GM21576 (cell line): ENCODE results near the gene KCNQ5.

Experiments
- ATAC-seq: cut with Tn5 transposase; IDR thresholded peaks from one replicate; pipeline ENCODE4 v1.9.1; 2021; ENCODE audit warnings: mild to moderate bottlenecking, moderate library complexity; ENCODE audit not compliant: unreplicated experiment

Gene KCNQ5

GRCh38 chr6:72832271-72832670 lies 210.4 kb downstream of the KCNQ5 start:
- ATAC-seq: no peak

- ATAC-seq: no peak
These were observed 213.9 kb downstream of the KCNQ5 start for GRCh38 chr6:72835749-72836148.

GRCh38 chr6:72836971-72837370 lies 215.1 kb downstream of the KCNQ5 start:
- ATAC-seq: no peak

- ATAC-seq: no peak
These were observed 219.3 kb downstream of the KCNQ5 start for GRCh38 chr6:72841195-72841594.

GRCh38 chr6:72842140-72842539 lies 220.3 kb downstream of the KCNQ5 start:
- no peak for ATAC-seq

- ATAC-seq: no peak
These were observed 222.8 kb downstream of the KCNQ5 start for GRCh38 chr6:72844614-72845013.

- ATAC-seq: no peak
These were observed 227.5 kb downstream of the KCNQ5 start for GRCh38 chr6:72849346-72849745.

GRCh38 chr6:72850040-72850439 lies 228.2 kb downstream of the KCNQ5 start:
- ATAC-seq: no peak

GRCh38 chr6:72850469-72850868 lies 228.6 kb downstream of the KCNQ5 start:
- ATAC-seq: no peak

- ATAC-seq: no peak
These were observed 233.6 kb downstream of the KCNQ5 start for GRCh38 chr6:72855471-72855870.

GRCh38 chr6:72856801-72857200 lies 234.9 kb downstream of the KCNQ5 start:
- ATAC-seq: no peak

GRCh38 chr6:72857791-72858585 lies 236.1 kb downstream of the KCNQ5 start:
- ATAC-seq: no peak

- no peak for ATAC-seq
These were observed 239.2 kb downstream of the KCNQ5 start for GRCh38 chr6:72861059-72861458.

GRCh38 chr6:72861935-72862432 lies 240.1 kb downstream of the KCNQ5 start:
- no peak for ATAC-seq

GRCh38 chr6:72863131-72863530 lies 241.3 kb downstream of the KCNQ5 start:
- ATAC-seq: no peak

GRCh38 chr6:72864236-72864635 lies 242.4 kb downstream of the KCNQ5 start:
- ATAC-seq: no peak

GRCh38 chr6:72864799-72865198 lies 242.9 kb downstream of the KCNQ5 start:
- ATAC-seq: no peak

GRCh38 chr6:72865467-72865866 lies 243.6 kb downstream of the KCNQ5 start:
- no peak for ATAC-seq

GRCh38 chr6:72869621-72870020 lies 247.8 kb downstream of the KCNQ5 start:
- ATAC-seq: no peak

GRCh38 chr6:72873433-72873832 lies 251.6 kb downstream of the KCNQ5 start:
- no peak for ATAC-seq

GRCh38 chr6:72876256-72876655 lies 254.4 kb downstream of the KCNQ5 start:
- ATAC-seq: no peak

- no peak for ATAC-seq
These were observed 264.3 kb downstream of the KCNQ5 start for GRCh38 chr6:72886170-72886569.

- no peak for ATAC-seq
These were observed 268.4 kb downstream of the KCNQ5 start for GRCh38 chr6:72890233-72890632.
